Inflammatory macrophage treated with lipopolysaccharide for 4 hours (primary cell): Measurements from ENCODE around the gene ADGRV1.
"Not testable (repeated sequence)": the region's sequence is repeated elsewhere in the genome, so short reads cannot be mapped to it uniquely, and the experiment has no call there.

Experiments used
- DNase-seq: peaks from one replicate; pipeline ENCODE4 v3.0.0-alpha.2; 2020

Gene ADGRV1

DNA sequence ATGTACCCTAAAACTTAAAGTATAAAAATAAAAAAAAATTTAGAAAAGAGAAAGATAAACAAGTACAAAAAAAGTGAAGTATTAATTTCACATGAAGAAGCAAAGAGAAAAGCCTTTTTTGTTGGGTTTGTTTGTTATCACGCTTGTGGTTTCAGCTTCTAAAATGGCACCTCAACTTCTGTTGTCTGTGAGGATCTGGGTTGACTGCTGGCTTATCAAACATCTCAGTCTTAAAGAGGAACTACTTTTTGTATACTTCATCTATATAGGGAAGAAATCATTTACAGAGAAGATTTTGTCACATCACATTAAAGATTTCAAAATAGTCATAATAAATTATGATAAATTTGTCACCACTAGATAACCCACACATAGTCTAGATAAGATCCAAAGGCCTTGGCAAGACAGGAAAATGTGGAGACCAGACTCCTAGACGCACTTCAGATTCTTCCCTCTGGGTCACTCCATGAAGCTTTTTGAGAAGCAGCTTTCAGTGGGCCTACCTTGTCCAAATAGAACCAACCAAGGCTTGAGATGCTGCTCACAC is 8.8 kb upstream of the ADGRV1 start:
- DNase-seq, result no peak

- peak; percentile 11 for DNase-seq
Measured at GRCh38 chr5:90550963-90551362, 7.6 kb upstream of the ADGRV1 start.

DNA sequence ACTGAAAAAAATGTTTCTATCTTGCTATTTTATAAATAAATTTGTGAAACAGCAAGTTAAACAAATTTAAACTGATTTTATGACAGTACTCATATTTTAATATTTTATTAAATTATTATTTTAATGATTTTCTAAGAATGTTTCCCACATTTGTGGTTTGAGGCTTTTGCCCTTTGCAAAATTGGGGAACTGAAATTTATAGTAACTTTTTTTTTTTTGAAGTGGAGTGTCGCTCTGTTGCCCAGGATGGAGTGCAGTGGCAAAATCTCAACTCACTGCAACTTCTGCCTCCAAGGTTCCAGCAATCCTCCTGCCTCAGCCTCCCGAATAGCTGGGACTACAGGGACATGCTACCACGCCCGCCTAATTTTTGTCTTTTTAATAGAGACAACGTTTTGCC is 7.2 kb upstream of the ADGRV1 start:
- DNase-seq, result peak; percentile 10

DNA sequence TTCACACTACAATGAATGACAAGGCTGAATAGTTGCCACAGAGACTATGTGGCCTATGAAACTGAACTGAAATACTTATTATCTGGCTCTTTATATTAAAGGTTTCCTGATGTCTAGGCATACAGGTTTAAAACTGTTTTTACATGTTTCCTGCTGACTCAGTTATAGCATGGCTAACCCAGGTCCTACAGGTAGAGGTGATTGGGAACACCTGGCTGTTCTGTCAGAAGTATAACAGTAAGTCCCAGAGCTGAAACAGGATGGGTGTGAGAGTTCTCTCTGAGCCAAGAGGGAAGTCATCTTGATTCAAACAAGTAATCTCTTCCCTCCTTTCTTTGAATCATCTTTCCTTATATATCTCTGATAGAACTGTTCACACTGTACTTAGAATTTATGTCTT is 4.9 kb upstream of the ADGRV1 start:
- no peak for DNase-seq

- DNase-seq, result no peak
Measured at GRCh38 chr5:90554358-90555006, 4.1 kb upstream of the ADGRV1 start.

- no peak for DNase-seq
Measured at GRCh38 chr5:90555666-90556065, 2.9 kb upstream of the ADGRV1 start.

GRCh38 chr5:90557391-90557790 is 1.2 kb upstream of the ADGRV1 start:
- DNase-seq, result no peak

DNA sequence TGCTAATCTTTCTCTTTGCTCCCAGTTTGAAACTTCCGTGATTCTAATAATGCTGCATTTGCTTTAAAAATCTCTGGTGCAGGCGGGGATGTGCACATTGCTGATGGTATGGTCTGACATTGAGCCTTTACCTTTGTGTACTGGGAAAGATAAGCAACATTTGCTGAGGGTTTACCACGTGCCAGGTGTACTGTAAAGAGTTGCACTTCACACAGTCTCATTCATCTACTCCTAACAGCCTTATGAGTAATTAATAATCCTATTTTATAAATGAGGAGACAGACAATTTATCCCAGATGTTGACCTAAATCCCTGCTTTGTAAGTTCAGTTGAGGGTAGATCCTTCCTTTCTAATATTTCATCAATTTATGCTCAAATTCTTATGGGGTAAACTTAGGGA is 726 bp upstream of the ADGRV1 start:
- DNase-seq, result no peak

DNA sequence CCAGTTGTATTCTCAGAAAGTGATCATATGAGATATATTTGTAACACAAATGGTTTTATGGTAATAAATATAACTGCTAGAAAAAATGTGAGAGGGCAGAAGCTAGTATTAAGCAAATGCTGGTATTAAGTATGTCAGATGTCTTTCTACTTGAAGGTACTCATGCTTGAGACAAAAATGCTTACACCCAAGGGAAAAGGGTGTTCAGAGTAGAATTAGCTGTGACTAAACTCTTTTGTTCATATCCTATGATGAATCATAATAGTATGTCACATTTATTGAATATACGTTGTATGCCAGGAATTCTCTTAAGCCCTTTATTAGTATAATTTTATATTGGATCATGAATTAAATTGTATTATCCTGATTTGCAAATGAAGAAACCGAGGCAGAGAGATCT is 2.2 kb downstream of the ADGRV1 start:
- DNase-seq, result no peak

DNA sequence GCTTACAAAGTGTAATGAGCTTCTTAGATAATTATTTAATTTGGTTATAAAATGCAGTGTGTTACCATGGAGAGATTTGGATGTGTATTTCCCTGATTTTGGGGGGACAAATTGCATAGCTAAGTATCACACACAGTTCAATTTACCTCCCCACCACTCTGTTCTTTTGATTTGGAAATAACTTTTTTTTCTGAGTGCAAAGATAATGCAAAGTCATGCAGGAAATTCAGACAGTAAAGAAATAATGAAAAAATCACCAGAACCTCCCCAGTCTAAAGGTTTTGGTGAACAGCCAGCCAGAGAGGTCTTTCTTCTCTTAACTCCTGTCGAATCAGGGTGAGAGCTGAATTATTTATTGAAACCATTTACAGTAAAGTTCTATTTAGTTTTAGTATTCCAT is 3.2 kb downstream of the ADGRV1 start:
- no peak for DNase-seq

- DNase-seq, result no peak
Measured at GRCh38 chr5:90562341-90562740, 3.7 kb downstream of the ADGRV1 start.

GRCh38 chr5:90563108-90563507 is 4.5 kb downstream of the ADGRV1 start:
- no peak for DNase-seq

DNA sequence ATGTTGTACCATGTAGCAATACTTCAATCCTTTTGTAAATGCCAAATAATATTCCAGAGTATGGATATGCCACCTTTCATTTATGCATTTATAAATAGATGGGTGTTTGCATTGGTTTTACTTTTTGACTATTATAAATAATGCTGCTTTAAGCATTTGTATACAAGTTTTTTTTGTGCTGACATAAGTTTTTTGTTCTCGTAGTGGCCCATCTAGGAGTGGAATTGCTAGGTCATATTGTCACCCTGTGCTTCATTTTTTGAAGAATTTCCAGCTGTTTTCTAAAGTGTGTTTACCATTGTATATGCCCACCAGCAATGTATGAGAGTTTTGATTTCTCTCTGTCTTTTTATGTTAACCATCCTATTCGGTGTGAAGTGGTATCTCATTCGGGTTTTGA is 6.9 kb downstream of the ADGRV1 start:
- no peak for DNase-seq

- DNase-seq, result no peak
Measured at GRCh38 chr5:90569084-90569483, 10.5 kb downstream of the ADGRV1 start.

DNA sequence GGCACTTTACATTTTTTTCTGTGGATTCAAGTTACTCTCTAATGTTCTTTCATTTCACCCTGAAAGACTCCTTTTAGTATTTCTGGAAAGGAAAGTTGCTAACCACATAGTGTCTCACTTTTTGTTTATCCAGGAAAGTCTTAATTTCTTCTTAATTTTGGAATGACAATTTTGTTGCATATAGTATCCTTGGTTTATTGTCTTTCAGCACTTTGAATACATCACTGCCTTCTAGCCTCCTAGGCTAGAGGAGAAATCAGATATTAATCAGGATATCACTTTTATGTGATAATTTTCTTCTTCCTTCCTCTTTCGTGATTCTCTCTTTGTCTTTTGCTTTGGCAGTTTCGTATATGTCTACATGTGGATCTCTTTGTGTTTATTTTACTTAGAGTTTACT is 11.4 kb downstream of the ADGRV1 start:
- DNase-seq, result no peak

GRCh38 chr5:90571147-90571773 is 12.7 kb downstream of the ADGRV1 start:
- DNase-seq, result no peak

DNA sequence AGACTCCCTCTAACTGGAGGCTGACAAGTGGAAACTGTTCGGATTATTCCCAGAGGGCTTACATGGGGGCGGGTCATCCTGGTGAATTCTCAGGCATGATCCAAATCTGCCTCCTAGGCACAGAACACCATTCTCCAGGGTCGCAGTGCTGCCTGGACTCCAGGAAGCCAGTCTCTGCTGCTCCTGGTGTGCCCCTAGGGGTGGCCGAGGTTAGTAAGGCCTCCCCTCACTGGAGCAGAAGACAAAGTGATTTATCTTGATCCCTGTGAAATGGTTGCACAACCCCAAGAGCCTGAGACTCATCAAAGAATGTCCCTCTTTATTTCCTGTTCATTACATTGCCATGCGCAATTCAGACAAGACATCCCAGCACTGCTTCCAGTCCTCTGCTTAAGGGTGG is 17.1 kb downstream of the ADGRV1 start:
- no peak for DNase-seq

DNA sequence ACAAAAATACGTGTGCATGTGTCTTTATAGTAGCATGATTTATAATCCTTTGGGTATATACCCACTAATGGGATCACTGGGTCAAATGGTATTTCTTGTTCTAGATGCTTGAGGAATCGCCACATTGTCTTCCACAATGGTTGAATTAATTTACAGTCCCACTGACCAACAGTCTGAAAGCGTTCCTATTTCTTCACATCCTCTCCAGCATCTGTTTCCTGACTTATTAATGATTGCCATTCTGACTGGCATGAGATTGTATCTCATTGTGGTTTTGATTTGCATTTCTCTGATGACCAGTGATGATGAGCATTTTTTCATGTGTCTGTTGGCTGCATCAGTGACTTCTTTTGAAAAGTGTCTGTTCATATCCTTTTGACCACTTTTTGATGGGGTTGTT is 18.0 kb downstream of the ADGRV1 start:
- DNase-seq, result not testable (repeated sequence)

DNA sequence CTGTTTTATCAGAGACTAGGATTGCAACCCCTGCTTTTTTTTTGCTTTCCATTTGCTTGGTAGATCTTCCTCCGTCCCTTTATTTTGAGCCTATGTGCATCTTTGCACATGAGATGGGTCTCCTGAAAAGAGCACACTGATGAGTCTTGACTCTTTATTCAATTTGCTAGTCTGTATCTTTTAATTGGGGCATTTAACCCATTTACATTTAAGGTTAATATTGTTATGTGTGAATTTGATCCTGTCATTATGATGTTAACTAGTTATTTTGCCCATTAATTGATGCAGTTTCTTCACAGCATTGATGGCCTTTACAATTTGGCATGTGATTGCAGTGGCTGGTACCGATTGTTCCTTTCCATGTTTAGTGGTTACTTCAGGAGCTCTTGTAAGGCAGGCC is 21.3 kb downstream of the ADGRV1 start:
- DNase-seq, result not testable (repeated sequence)

DNA sequence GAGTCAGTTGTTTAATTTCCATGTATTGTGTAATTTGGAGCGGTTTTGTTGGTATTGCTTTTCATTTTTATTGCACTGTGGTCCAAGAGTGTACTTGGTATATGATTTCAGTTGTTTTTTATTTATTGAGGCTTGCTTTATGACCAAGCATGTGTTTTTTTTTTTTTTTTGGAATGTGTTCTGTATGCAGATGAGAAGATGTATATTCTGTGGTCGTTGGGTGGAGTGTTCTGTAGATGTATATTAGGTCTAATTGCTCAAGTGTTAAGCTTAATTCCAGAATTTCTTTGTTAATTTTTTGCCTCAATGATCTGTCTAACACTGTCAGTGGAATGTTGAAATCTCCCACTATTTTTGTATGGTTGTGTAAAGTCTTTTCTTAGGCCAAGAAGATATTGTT is 23.4 kb downstream of the ADGRV1 start:
- no peak for DNase-seq

- DNase-seq, result no peak
Measured at GRCh38 chr5:90585337-90585986, 26.9 kb downstream of the ADGRV1 start.

DNA sequence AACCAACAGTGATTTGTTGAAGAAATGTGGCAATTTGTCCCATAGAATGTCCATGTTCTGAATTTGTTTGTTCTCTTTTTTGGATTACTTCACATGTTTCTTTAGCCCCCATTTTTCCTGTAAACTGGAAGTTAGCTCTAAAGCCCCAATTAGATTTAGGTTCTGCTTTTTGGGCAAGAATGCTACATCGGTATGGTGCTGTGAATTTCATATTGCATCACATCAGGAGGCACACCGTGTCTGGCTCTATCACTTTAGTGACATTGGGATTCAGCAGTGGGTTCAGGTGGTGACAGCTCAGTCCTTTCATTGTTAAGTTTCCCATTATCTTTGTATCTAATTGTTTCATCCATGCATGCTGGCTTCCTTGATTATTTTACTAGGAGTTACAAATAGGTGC is 27.9 kb downstream of the ADGRV1 start:
- no peak for DNase-seq

- no peak for DNase-seq
Measured at GRCh38 chr5:90590170-90590569, 31.6 kb downstream of the ADGRV1 start.

DNA sequence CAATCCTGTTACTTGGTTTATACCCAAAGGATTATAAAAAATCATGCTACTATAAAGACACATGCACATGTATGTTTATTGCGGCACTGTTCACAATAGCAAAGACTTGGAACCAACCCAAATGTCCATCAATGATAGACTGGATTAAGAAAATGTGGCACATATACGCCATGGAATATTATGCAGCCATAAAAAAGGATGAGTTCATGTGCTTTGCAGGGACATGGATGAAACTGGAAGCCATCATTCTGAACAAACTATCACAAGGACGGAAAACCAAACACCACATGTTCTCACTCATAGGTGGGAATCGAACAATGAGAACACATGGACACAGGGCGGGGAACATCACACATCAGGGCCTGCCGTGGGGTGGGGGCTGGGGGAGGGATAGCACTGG is 34.5 kb downstream of the ADGRV1 start:
- DNase-seq, result not testable (repeated sequence)
